Esophagus muscularis mucosa (tissue), 4 donors: ENCODE data around the gene FIGNL2. TPM values are rescaled to one million over a fixed set of nuclear protein-coding genes. Genes with fewer than 3 reads are reported as not detected.

Experiments
- DNase-seq: peaks from one replicate; pipeline ENCODE4 v3.0.0-alpha.2; 2017; ENCODE audit errors: extremely low spot score
- H3K27ac ChIP-seq, 4 donors: fragments of 200-600 bp; sonication (generic); replicated peaks in 1 of 4; 1 replicate in 3 of 4; 2 replicates in 1 of 4; pipeline ENCODE4 v1.5.1; 2016 to 2019; ENCODE audit warnings: mild to moderate bottlenecking in 1 of 4
- H3K27me3 ChIP-seq, 4 donors: fragments of 200-600 bp; sonication (generic); one replicate each; pipeline versions ENCODE4 v1.5.1 to v1.6.0; 2016 to 2019
- H3K36me3 ChIP-seq, 4 donors: fragments of 200-600 bp; sonication (generic); one replicate each; pipeline ENCODE4 v1.5.1; 2016 to 2019
- H3K4me1 ChIP-seq, 4 donors: fragments of 200-600 bp; sonication (generic); one replicate each; pipeline ENCODE4 v1.5.1; 2016 to 2019
- H3K4me3 ChIP-seq, 4 donors: fragments of 200-600 bp; sonication (generic); 1 replicate in 2 of 4; 2 replicates in 2 of 4; pipeline ENCODE4 v1.5.1; 2016 to 2019; ENCODE audit warnings: mild to moderate bottlenecking in 4 of 4, moderate library complexity in 1 of 4
- H3K9me3 ChIP-seq, 4 donors: fragments of 200-600 bp; sonication (generic); 1 replicate in 3 of 4; 2 replicates in 1 of 4; pipeline ENCODE4 v1.5.1; 2016 to 2019
- CTCF ChIP-seq, 3 experiments: fragments of 200-600 bp in 2 of 3; fragments of 450-650 bp in 1 of 3; sonication (generic) in 2 of 3; IDR thresholded peaks; one replicate each; pipeline ENCODE4 v1.5.1; 2017 to 2019; ENCODE audit warnings: antibody characterized with exemption in 3 of 3, mild to moderate bottlenecking in 2 of 3, moderate library complexity in 1 of 3
- EP300 ChIP-seq: sonication (generic); formaldehyde crosslinking; IDR thresholded peaks from one replicate; pipeline ENCODE4 v1.6.1; 2017; ENCODE audit warnings: antibody characterized with exemption
- POLR2A ChIP-seq: fragments of 450-650 bp; IDR thresholded peaks from one replicate; pipeline ENCODE4 v1.6.1; 2017; ENCODE audit warnings: antibody characterized with exemption, moderate library complexity, mild to moderate bottlenecking, low read depth
- POLR2AphosphoS5 ChIP-seq, 2 donors: sonication (generic); formaldehyde crosslinking; IDR thresholded peaks; one replicate each; pipeline ENCODE4 v1.6.1; 2017; ENCODE audit warnings: antibody characterized with exemption in 2 of 2
- WGBS: methylation state at CpG from one replicate; pipeline ENCODE4 v1.1.5; 2018; 5-methylcytosine and 5-hydroxymethylcytosine counted together
- intact Hi-C: fragments of 100-400 bp; cut with DNase I; formaldehyde crosslinking; loops from one replicate; pipeline ENCODE4 v1.15.1; 2023
- total RNA-seq, 4 donors: library from RNA; depleted of rRNA; stranded (reverse); fragments of >200 nt; gene quantifications; one replicate each; pipeline versions ENCODE4 v1.1.0 to v1.2.1, GENCODE V29; 2016

The FIGNL2 gene
- total RNA-seq, 4 donors from 2014 or later: 0.23 to 0.42 (median 0.36) TPM

DNA sequence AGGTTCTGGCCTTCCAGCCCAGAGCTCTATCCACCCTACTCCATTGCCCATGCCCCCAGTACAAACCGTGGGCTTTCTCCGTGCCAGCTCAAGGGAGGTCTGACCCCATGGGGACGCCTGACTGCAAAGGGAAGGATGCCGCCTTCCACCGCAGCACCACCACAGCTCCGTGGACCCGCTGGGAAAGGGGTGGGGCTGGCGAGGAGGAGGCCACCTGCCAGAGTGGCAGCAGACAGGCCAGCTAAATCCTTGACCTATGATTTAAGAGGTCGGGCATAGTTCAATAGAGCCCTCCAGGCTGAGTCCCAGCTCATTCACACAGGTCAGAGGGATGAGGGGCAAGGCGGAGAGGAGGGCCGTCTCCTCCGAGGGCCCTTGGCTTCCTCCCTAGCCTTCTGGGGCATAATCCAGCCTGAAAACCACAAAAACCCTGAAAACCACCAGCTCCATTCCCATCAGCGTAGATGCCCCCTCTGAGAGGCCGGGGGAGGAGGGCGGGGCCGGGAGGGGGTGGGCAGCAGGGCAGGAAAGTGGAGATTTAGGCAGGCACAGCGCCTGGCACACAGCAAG, 14.9 kb upstream of the FIGNL2 start:
- Histone ChIP-seq H3K4me1 (peaks cover 12 to 19% (median 16%) of the 10 kb centered on the region in 4 donors), H3K9me3 (no peaks in the 10 kb centered on the region), H3K27ac (no peak overlapping the region), H3K27me3 (peaks cover 0 to 67% (median 7%) of the 10 kb centered on the region in 4 donors), H3K36me3 (no peaks in the 10 kb centered on the region), H3K4me3 (peak overlapping the region; percentile 35 to 53 (median 44))
- TF ChIP-seq POLR2AphosphoS5 (IDR thresholded peaks at IDR 0.05) (no peak), CTCF (IDR thresholded peaks at IDR 0.05) (no peak), EP300 (no peak), POLR2A (no peak)
- 62% methylated on average over 9 of the region's 17 CpGs for WGBS
- no peak for DNase-seq
- intact Hi-C loops: no loop called here

- TF ChIP-seq POLR2AphosphoS5 (IDR thresholded peaks at IDR 0.05) (no peak), POLR2A (no peak)
- Histone ChIP-seq H3K4me1 (peaks cover 11 to 19% (median 16%) of the 10 kb centered on the region in 4 donors), H3K9me3 (no peaks in the 10 kb centered on the region), H3K4me3 (no peak overlapping the region), H3K27ac (no peak overlapping the region), H3K27me3 (peaks cover 0 to 63% (median 7%) of the 10 kb centered on the region in 4 donors), H3K36me3 (no peaks in the 10 kb centered on the region)
- 89% methylated on average over 4 of the region's 4 CpGs for WGBS
- intact Hi-C loops: no loop called here
- no peak for DNase-seq
Measured at GRCh38 chr12:51862947-51863346, 14.4 kb upstream of the FIGNL2 start.

DNA sequence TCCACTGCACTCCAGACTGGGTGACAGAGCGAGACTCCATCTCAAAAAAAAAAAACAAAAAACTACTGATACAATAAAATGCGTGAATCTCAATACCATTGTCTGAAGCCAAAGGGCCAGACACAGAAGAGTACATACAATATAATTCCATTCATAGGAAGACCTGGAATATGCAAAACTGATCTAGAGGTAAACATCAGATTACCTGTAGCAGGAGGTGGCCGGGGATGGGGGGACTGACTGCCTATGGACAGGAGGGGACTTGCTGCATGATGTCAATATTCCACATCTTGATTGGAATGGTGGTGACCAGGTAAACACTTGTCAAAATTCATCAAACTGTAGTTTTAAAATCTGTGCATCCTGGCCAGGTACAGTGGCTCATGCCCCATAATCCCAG, 12.5 kb upstream of the FIGNL2 start:
- no peak for DNase-seq

GRCh38 chr12:51855586-51856428, 7.3 kb upstream of the FIGNL2 start:
- H3K4me3 ChIP-seq: peak overlapping the region; percentile 22 to 51 (median 30)
- peak overlapping the region in 1 of 4 donors; percentile 10 for H3K27ac ChIP-seq
- H3K9me3 ChIP-seq: no peaks in the 10 kb centered on the region
- no peaks in the 10 kb centered on the region for H3K36me3 ChIP-seq
- TF ChIP-seq POLR2AphosphoS5 (IDR thresholded peaks at IDR 0.05) (no peak), EP300 (no peak), CTCF (IDR thresholded peaks at IDR 0.05) (no peak), POLR2A (no peak)
- no peak for DNase-seq
- H3K4me1 ChIP-seq: peaks cover 1 to 22% (median 19%) of the 10 kb centered on the region in 4 donors
- H3K27me3 ChIP-seq: peaks cover 0 to 34% (median 0%) of the 10 kb centered on the region in 4 donors
- WGBS: 48% methylated on average over 11 of the region's 21 CpGs
- intact Hi-C loops: no loop called here

More for the DNA sequence above, 12.5 kb upstream of the FIGNL2 start:
- 91% methylated on average over 3 of the region's 3 CpGs for whole genome bisulfite sequencing
- intact Hi-C loops: no loop called here
- peaks cover 11 to 24% (median 20%) of the 10 kb centered on the region in 4 donors for H3K4me1 ChIP-seq
- H3K27me3 ChIP-seq: peaks cover 0 to 66% (median 7%) of the 10 kb centered on the region in 4 donors
- H3K9me3 ChIP-seq: no peaks in the 10 kb centered on the region
- H3K27ac ChIP-seq: no peak overlapping the region
- H3K4me3 ChIP-seq: no peak overlapping the region
- no peaks in the 10 kb centered on the region for H3K36me3 ChIP-seq
- TF ChIP-seq EP300 (no peak), CTCF (IDR thresholded peaks at IDR 0.05) (no peak), POLR2A (no peak), POLR2AphosphoS5 (IDR thresholded peaks at IDR 0.05) (no peak)
